HG03066 (cell line): ENCODE measurements around the gene REPS2.

Experiments
- ATAC-seq: cut with Tn5 transposase; IDR thresholded peaks from one replicate; pipeline ENCODE4 v1.9.1; 2021; ENCODE audit warnings: low read depth; ENCODE audit not compliant: unreplicated experiment

REPS2 gene

GRCh38 chrX:16946361-16946964, at the start of gene REPS2:
REPS2 (plus strand) TSS chrX:16946658; CDS start chrX:16946862, 204 bp downstream.
- ATAC-seq: peak; percentile 94

- ATAC-seq: no peak
These were observed 49.0 kb upstream of the REPS2 start for GRCh38 chrX:16897445-16897844.

GRCh38 chrX:16903274-16904022, 43.0 kb upstream of the REPS2 start:
- ATAC-seq: peak; percentile 76

- ATAC-seq: no peak
These were observed 36.1 kb upstream of the REPS2 start for GRCh38 chrX:16910376-16910775.

GRCh38 chrX:16914058-16914457, 32.4 kb upstream of the REPS2 start:
- no peak for ATAC-seq

GRCh38 chrX:16916561-16916960, 29.9 kb upstream of the REPS2 start:
- ATAC-seq: no peak

- ATAC-seq: no peak
These were observed 29.3 kb upstream of the REPS2 start for GRCh38 chrX:16917120-16917519.

- ATAC-seq: no peak
These were observed 27.5 kb upstream of the REPS2 start for GRCh38 chrX:16918979-16919378.

GRCh38 chrX:16920075-16920474, 26.4 kb upstream of the REPS2 start:
- ATAC-seq: no peak

- no peak for ATAC-seq
These were observed 23.3 kb upstream of the REPS2 start for GRCh38 chrX:16923157-16923556.

GRCh38 chrX:16924631-16925480, 21.6 kb upstream of the REPS2 start:
- ATAC-seq: no peak

GRCh38 chrX:16930392-16930791, 16.1 kb upstream of the REPS2 start:
- no peak for ATAC-seq

- ATAC-seq: no peak
These were observed 15.1 kb upstream of the REPS2 start for GRCh38 chrX:16931371-16931770.

- ATAC-seq: no peak
These were observed 14.4 kb upstream of the REPS2 start for GRCh38 chrX:16931855-16932575.

- no peak for ATAC-seq
These were observed 12.3 kb upstream of the REPS2 start for GRCh38 chrX:16934185-16934584.

- peak; percentile 9 for ATAC-seq
These were observed 609 bp downstream of the REPS2 start for GRCh38 chrX:16946971-16947562.

- ATAC-seq: no peak
These were observed 4.0 kb downstream of the REPS2 start for GRCh38 chrX:16950423-16950822.

- ATAC-seq: no peak
These were observed 7.3 kb downstream of the REPS2 start for GRCh38 chrX:16953606-16954211.

GRCh38 chrX:16957751-16958150, 11.3 kb downstream of the REPS2 start:
- no peak for ATAC-seq

GRCh38 chrX:16958356-16958755, 11.9 kb downstream of the REPS2 start:
- no peak for ATAC-seq
